Measurements from ENCODE around the gene CDKN3. TPM values are rescaled to one million over a fixed set of nuclear protein-coding genes. Genes with fewer than 3 reads are reported as not detected.
"Not testable (repeated sequence)": the region's sequence is repeated elsewhere in the genome, so short reads cannot be mapped to it uniquely, and the experiment has no call there.

CDKN3 gene
- total RNA-seq, 1 donor from 2014 or later, result 13.6 TPM

DNA sequence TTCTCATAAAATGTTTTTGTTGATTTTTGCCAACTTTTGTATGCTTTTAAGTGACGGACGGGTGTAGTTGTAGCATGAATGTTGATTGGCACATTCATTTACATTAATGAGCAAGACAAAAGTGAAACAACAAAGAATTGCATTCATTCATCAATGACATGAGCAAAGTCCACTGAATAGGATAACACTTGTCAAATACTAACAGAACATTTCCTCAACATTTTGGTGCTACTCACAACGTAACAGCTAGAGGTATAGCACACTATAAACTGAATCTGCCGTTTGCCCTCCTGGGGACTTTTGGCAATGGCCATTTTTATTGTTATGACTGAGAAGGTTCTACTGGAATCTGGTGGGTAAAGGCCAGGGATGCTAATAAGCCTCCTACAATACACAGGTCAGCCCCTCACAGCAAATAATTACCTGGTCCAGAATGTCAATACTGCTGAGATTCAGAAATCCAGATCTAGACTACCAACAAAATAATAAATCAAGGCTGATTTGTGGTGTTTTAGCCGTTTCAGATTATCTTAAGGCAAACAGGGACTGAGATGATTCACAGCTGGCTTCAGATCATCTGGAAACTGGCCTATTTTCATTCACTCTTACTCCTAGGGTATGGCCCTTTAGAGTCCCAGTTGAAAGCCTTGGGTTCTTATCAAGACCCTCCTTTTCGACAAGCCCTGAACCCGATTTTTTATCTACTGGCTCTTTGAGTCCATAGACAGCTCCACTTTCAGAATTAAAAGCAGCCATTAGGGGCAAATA is 22.5 kb upstream of the CDKN3 start:
- Histone ChIP-seq H3K27me3 (ENCODE audit: control insufficient read depth, insufficient read depth, low read length) (peaks cover 4% of the 10 kb centered on the region), H3K36me3 (ENCODE audit: control insufficient read depth, insufficient read depth, low read length) (no peaks in the 10 kb centered on the region), H3K4me3 (ENCODE audit: low read depth, low read length) (no peak overlapping the region)
- TF ChIP-seq CTCF (IDR thresholded peaks at IDR 0.05; ENCODE audit: insufficient read depth, low read length, poor library complexity, severe bottlenecking), result no peak
- no peak for DNase-seq (ENCODE audit: low read depth)

DNA sequence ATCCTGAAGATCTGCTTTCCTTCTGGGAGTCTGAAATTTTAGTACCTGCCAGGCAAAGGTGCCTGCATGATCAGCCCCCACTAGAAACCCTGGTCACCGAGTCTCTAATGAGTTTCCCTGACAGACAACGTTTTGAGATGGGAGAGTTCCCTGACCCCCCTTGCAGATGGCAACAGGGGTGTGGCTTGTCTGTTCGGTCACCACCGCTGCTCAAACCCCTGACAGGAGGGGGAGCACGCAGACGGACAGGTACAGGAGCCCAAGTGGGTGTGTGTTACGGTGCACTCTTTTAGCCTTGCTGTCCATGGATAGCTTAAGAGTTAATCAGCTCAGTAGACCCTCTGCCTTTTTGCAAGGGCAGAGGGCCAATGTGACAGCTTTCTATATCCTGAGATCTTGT is 19.3 kb upstream of the CDKN3 start:
- H3K4me3 ChIP-seq (ENCODE audit: low read depth, low read length), result no peak overlapping the region
- H3K36me3 ChIP-seq (ENCODE audit: control insufficient read depth, insufficient read depth, low read length), result no peaks in the 10 kb centered on the region
- no peak for DNase-seq (ENCODE audit: low read depth)
- H3K27me3 ChIP-seq (ENCODE audit: control insufficient read depth, insufficient read depth, low read length), result peaks cover 4% of the 10 kb centered on the region
- no peak for TF ChIP-seq CTCF (IDR thresholded peaks at IDR 0.05; ENCODE audit: insufficient read depth, low read length, poor library complexity, severe bottlenecking)

- not testable (repeated sequence) for DNase-seq (ENCODE audit: low read depth); H3K4me3 ChIP-seq (ENCODE audit: low read depth, low read length); H3K36me3 ChIP-seq (ENCODE audit: control insufficient read depth, insufficient read depth, low read length); H3K27me3 ChIP-seq (ENCODE audit: control insufficient read depth, insufficient read depth, low read length)
Observed at GRCh38 chr14:54378893-54379292, 17.9 kb upstream of the CDKN3 start.

- not testable (repeated sequence) for DNase-seq (ENCODE audit: low read depth); H3K36me3 ChIP-seq (ENCODE audit: control insufficient read depth, insufficient read depth, low read length); H3K27me3 ChIP-seq (ENCODE audit: control insufficient read depth, insufficient read depth, low read length); H3K4me3 ChIP-seq (ENCODE audit: low read depth, low read length)
Observed at GRCh38 chr14:54380558-54380957, 16.2 kb upstream of the CDKN3 start.

DNA sequence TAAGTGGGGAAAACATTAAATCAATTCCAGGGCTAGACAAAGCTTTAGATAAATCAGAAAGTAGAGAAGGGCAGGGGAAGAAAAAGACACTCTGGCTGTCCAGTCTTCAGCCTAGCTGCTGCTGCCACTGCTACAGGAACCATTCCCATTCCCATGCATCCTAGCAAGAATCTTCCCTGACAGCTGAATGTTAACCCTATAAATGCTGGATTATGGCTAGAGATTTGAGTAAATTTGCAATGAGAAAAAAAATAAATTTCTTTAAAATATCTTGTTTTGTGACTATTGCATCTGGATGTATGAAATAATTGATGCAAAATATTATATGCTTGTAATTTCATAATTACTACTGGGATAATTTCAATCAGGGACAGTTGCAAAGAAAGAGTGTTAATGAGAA is 15.0 kb upstream of the CDKN3 start:
- TF ChIP-seq CTCF (IDR thresholded peaks at IDR 0.05; ENCODE audit: insufficient read depth, low read length, poor library complexity, severe bottlenecking), result no peak
- H3K4me3 ChIP-seq (ENCODE audit: low read depth, low read length), result no peak overlapping the region
- peaks cover 4% of the 10 kb centered on the region for H3K27me3 ChIP-seq (ENCODE audit: control insufficient read depth, insufficient read depth, low read length)
- no peak for DNase-seq (ENCODE audit: low read depth)
- no peaks in the 10 kb centered on the region for H3K36me3 ChIP-seq (ENCODE audit: control insufficient read depth, insufficient read depth, low read length)

GRCh38 chr14:54383835-54384234 is 13.0 kb upstream of the CDKN3 start:
- no peaks in the 10 kb centered on the region for H3K27me3 ChIP-seq (ENCODE audit: control insufficient read depth, insufficient read depth, low read length)
- no peak overlapping the region for H3K4me3 ChIP-seq (ENCODE audit: low read depth, low read length)
- H3K36me3 ChIP-seq (ENCODE audit: control insufficient read depth, insufficient read depth, low read length), result no peaks in the 10 kb centered on the region
- DNase-seq (ENCODE audit: low read depth), result no peak
- no peak for TF ChIP-seq CTCF (IDR thresholded peaks at IDR 0.05; ENCODE audit: insufficient read depth, low read length, poor library complexity, severe bottlenecking)

DNA sequence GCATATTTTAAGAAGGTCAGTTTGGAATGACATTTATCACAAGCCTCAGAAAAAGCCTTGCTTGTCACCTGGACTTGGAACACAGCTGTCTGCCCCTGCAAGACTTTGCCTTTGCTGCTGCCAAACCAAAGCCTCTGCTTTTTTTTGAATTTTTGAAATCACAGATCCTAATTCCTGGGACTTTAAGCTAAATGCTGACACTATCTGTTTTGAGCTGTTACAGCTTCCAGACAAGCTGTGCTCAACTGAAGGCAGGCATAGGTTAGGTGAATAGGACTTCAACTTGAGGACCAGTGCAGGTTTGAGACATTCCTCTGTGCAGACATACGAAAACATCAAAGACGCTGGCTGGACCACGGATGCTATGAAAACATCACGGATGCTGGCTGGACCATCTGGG is 11.3 kb upstream of the CDKN3 start:
- DNase-seq (ENCODE audit: low read depth), result no peak
- TF ChIP-seq CTCF (IDR thresholded peaks at IDR 0.05; ENCODE audit: insufficient read depth, low read length, poor library complexity, severe bottlenecking), result no peak

More for the DNA sequence above, 11.3 kb upstream of the CDKN3 start:
- Histone ChIP-seq H3K36me3 (ENCODE audit: control insufficient read depth, insufficient read depth, low read length) (no peaks in the 10 kb centered on the region), H3K27me3 (ENCODE audit: control insufficient read depth, insufficient read depth, low read length) (no peaks in the 10 kb centered on the region), H3K4me3 (ENCODE audit: low read depth, low read length) (no peak overlapping the region)

Measured in kidney epithelial cell (primary cell).